HEK293T (cell line): Measurements from ENCODE around the gene NBEA.

ENCODE experiments used
- BHLHE40 ChIP-seq: fragments of 450-650 bp; IDR thresholded peaks from 2 replicates; pipeline ENCODE4 v1.6.1; 2016; ENCODE audit warnings: mild to moderate bottlenecking, moderate library complexity, borderline replicate concordance
- FOXA1 ChIP-seq: fragments of 450-650 bp; IDR thresholded peaks from 2 replicates; pipeline ENCODE4 v1.6.1; 2016; ENCODE audit warnings: mild to moderate bottlenecking
- TARDBP ChIP-seq: fragments of 450-650 bp; IDR thresholded peaks from 2 replicates; pipeline ENCODE4 v1.6.1; 2016

DNA sequence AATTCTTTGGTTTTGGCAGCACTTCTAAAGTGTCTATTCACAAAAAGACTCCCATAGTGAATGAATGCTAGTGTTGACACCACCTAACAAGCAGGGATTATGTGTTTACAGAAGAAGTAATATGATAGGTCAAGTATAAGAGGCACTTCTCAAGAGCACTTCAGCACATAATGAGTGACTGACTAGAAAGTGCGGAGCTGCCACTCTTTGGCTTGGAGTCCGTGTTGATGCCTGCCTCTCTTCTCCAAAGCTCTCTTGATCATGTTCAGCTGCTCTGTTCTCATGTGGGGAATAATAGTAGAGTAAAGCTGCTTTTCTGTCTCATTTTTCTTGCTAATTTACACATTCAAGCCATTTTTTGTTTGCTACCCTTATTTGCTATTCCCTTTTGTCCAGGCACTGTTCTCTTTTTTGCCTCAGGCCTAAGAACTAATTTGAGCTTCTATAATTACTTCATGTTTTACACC lies 557.2 kb downstream of the NBEA start:
- TF ChIP-seq FOXA1: no peak
- TF ChIP-seq TARDBP: no peak
- TF ChIP-seq BHLHE40: no peak
